ENCODE data around the gene C1orf159. TPM values are rescaled to one million over a fixed set of nuclear protein-coding genes. Genes with fewer than 3 reads are reported as not detected.

The C1orf159 gene
- polyA plus RNA-seq, 1 donor from 2014 or later, result 31.5 TPM

DNA sequence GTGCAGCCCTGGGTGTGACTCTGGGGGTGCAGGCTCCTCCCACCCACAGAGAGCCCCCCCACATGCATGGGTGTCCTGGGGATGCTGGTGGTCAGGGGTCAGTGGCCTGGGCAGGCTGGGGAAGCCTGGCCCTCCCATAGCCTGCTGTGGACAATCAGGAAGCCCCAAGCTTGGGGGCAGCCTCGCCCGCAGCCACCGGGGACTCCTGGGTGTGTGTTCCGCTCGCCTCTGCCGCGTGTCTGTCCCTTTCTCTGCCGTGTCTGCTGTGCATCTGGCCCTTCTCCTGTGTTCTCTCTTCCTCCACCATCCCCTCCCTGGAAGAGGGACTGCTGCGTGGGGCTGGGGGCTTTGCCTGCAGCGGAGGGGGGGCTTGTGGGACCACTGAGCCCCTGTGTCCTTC lies 73.1 kb downstream of the C1orf159 start:
- Histone ChIP-seq H3K9me2 (ENCODE audit: insufficient read depth, low read length) (no peaks in the 10 kb centered on the region), H3K27me3 (ENCODE audit: insufficient read depth, low read depth, low read length) (no peaks in the 10 kb centered on the region), H3K79me2 (replicated peaks; ENCODE audit: insufficient read depth, low read length) (no peaks in the 10 kb centered on the region), H3K4me3 (ENCODE audit: low read length) (no peak overlapping the region), H3K4me2 (ENCODE audit: low read length) (no peak overlapping the region), H3K27ac (ENCODE audit: low read length) (no peak overlapping the region), H3K9me3 (ENCODE audit: low read length) (no peaks in the 10 kb centered on the region), H4K20me1 (ENCODE audit: insufficient read depth) (no peaks in the 10 kb centered on the region), H3F3A (ENCODE audit: insufficient read depth, low read length, poor library complexity, severe bottlenecking) (no peaks in the 10 kb centered on the region), H3K9ac (ENCODE audit: low read length) (no peak overlapping the region), H2AFZ (ENCODE audit: low read depth, low read length) (no peak overlapping the region), H3K36me3 (ENCODE audit: insufficient read depth, low read length) (no peaks in the 10 kb centered on the region)
- TF ChIP-seq RAD21 (conservative IDR thresholded peaks at IDR 0.05) (no peak), EP300 (conservative IDR thresholded peaks at IDR 0.05; ENCODE audit: poor library complexity, severe bottlenecking) (no peak), POLR2AphosphoS5 (IDR thresholded peaks at IDR 0.05) (no peak)

DNA sequence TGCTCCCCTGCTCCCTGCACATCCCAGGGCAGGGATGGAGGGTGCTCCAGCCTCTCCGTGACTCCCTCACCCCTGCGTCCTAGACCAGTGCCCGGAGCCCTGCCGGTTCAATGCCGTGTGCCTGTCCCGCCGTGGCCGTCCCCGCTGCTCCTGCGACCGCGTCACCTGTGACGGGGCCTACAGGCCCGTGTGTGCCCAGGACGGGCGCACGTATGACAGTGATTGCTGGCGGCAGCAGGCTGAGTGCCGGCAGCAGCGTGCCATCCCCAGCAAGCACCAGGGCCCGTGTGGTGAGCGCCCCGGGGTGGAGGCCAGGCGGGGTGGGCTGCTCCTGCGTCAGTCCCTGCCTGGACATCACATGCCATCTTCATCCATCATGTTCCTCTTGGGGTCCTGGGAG lies 74.0 kb downstream of the C1orf159 start:
- Histone ChIP-seq H3F3A (ENCODE audit: insufficient read depth, low read length, poor library complexity, severe bottlenecking) (no peaks in the 10 kb centered on the region), H3K27ac (ENCODE audit: low read length) (no peak overlapping the region), H3K9me2 (ENCODE audit: insufficient read depth, low read length) (no peaks in the 10 kb centered on the region), H3K4me3 (ENCODE audit: low read length) (no peak overlapping the region), H3K9me3 (ENCODE audit: low read length) (no peaks in the 10 kb centered on the region), H3K4me2 (ENCODE audit: low read length) (no peak overlapping the region), H2AFZ (ENCODE audit: low read depth, low read length) (no peak overlapping the region), H4K20me1 (ENCODE audit: insufficient read depth) (no peaks in the 10 kb centered on the region), H3K36me3 (ENCODE audit: insufficient read depth, low read length) (no peaks in the 10 kb centered on the region), H3K9ac (ENCODE audit: low read length) (no peak overlapping the region), H3K27me3 (ENCODE audit: insufficient read depth, low read depth, low read length) (no peaks in the 10 kb centered on the region), H3K79me2 (replicated peaks; ENCODE audit: insufficient read depth, low read length) (no peaks in the 10 kb centered on the region)
- TF ChIP-seq POLR2AphosphoS5 (IDR thresholded peaks at IDR 0.05) (no peak), MXI1 (conservative IDR thresholded peaks at IDR 0.05; ENCODE audit: poor library complexity, severe bottlenecking) (no peak), RAD21 (conservative IDR thresholded peaks at IDR 0.05) (no peak), EZH2 (IDR thresholded peaks at IDR 0.05; ENCODE audit: borderline replicate concordance, insufficient read depth, low read length, poor library complexity, severe bottlenecking) (no peak), EP300 (conservative IDR thresholded peaks at IDR 0.05; ENCODE audit: poor library complexity, severe bottlenecking) (no peak), TAF1 (IDR thresholded peaks at IDR 0.05; ENCODE audit: low read depth) (no peak), SMC3 (conservative IDR thresholded peaks at IDR 0.05; ENCODE audit: poor library complexity) (no peak)
- TF ChIP-seq, protein P1, sequence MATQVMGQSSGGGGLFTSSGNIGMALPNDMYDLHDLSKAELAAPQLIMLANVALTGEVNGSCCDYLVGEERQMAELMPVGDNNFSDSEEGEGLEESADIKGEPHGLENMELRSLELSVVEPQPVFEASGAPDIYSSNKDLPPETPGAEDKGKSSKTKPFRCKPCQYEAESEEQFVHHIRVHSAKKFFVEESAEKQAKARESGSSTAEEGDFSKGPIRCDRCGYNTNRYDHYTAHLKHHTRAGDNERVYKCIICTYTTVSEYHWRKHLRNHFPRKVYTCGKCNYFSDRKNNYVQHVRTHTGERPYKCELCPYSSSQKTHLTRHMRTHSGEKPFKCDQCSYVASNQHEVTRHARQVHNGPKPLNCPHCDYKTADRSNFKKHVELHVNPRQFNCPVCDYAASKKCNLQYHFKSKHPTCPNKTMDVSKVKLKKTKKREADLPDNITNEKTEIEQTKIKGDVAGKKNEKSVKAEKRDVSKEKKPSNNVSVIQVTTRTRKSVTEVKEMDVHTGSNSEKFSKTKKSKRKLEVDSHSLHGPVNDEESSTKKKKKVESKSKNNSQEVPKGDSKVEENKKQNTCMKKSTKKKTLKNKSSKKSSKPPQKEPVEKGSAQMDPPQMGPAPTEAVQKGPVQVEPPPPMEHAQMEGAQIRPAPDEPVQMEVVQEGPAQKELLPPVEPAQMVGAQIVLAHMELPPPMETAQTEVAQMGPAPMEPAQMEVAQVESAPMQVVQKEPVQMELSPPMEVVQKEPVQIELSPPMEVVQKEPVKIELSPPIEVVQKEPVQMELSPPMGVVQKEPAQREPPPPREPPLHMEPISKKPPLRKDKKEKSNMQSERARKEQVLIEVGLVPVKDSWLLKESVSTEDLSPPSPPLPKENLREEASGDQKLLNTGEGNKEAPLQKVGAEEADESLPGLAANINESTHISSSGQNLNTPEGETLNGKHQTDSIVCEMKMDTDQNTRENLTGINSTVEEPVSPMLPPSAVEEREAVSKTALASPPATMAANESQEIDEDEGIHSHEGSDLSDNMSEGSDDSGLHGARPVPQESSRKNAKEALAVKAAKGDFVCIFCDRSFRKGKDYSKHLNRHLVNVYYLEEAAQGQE (IDR thresholded peaks at IDR 0.05; ENCODE audit: borderline replicate concordance), result no peak
- TF ChIP-seq, protein P2, sequence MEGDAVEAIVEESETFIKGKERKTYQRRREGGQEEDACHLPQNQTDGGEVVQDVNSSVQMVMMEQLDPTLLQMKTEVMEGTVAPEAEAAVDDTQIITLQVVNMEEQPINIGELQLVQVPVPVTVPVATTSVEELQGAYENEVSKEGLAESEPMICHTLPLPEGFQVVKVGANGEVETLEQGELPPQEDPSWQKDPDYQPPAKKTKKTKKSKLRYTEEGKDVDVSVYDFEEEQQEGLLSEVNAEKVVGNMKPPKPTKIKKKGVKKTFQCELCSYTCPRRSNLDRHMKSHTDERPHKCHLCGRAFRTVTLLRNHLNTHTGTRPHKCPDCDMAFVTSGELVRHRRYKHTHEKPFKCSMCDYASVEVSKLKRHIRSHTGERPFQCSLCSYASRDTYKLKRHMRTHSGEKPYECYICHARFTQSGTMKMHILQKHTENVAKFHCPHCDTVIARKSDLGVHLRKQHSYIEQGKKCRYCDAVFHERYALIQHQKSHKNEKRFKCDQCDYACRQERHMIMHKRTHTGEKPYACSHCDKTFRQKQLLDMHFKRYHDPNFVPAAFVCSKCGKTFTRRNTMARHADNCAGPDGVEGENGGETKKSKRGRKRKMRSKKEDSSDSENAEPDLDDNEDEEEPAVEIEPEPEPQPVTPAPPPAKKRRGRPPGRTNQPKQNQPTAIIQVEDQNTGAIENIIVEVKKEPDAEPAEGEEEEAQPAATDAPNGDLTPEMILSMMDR (IDR thresholded peaks at IDR 0.05; ENCODE audit: poor library complexity, severe bottlenecking), result no peak

DNA sequence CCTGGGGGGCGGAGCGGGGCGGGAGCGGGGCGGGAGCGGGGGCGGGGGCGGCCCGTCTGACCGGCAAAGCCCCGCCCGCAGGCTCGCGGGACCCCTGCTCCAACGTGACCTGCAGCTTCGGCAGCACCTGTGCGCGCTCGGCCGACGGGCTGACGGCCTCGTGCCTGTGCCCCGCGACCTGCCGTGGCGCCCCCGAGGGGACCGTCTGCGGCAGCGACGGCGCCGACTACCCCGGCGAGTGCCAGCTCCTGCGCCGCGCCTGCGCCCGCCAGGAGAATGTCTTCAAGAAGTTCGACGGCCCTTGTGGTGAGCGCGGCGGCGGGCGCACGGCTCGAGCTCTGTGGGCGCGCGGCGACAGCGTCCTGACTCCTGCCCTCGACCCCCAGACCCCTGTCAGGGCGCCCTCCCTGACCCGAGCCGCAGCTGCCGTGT lies 74.8 kb downstream of the C1orf159 start:
- Histone ChIP-seq H4K20me1 (ENCODE audit: insufficient read depth) (no peaks in the 10 kb centered on the region), H3K27ac (ENCODE audit: low read length) (no peak overlapping the region), H3K27me3 (ENCODE audit: insufficient read depth, low read depth, low read length) (no peaks in the 10 kb centered on the region), H2AFZ (ENCODE audit: low read depth, low read length) (no peak overlapping the region), H3K4me2 (ENCODE audit: low read length) (no peak overlapping the region), H3K9me3 (ENCODE audit: low read length) (no peaks in the 10 kb centered on the region), H3K9ac (ENCODE audit: low read length) (no peak overlapping the region), H3K79me2 (replicated peaks; ENCODE audit: insufficient read depth, low read length) (no peaks in the 10 kb centered on the region), H3K4me3 (ENCODE audit: low read length) (no peak overlapping the region), H3K9me2 (ENCODE audit: insufficient read depth, low read length) (no peaks in the 10 kb centered on the region), H3F3A (ENCODE audit: insufficient read depth, low read length, poor library complexity, severe bottlenecking) (no peaks in the 10 kb centered on the region), H3K36me3 (ENCODE audit: insufficient read depth, low read length) (no peaks in the 10 kb centered on the region)
- TF ChIP-seq POLR2AphosphoS5 (IDR thresholded peaks at IDR 0.05) (no peak), EP300 (conservative IDR thresholded peaks at IDR 0.05; ENCODE audit: poor library complexity, severe bottlenecking) (no peak), MXI1 (conservative IDR thresholded peaks at IDR 0.05; ENCODE audit: poor library complexity, severe bottlenecking) (no peak), EZH2 (IDR thresholded peaks at IDR 0.05; ENCODE audit: borderline replicate concordance, insufficient read depth, low read length, poor library complexity, severe bottlenecking) (no peak), RAD21 (conservative IDR thresholded peaks at IDR 0.05) (no peak)
- TF ChIP-seq, protein P1 (IDR thresholded peaks at IDR 0.05; ENCODE audit: borderline replicate concordance), result no peak

All from neural cell (in vitro differentiated cells).